Neural cell (in vitro differentiated cells): Measurements from ENCODE around the gene NRP1. TPM values are rescaled to one million over a fixed set of nuclear protein-coding genes. Genes with fewer than 3 reads are reported as not detected.

Experiments used
- H2AFZ ChIP-seq: fragments of 200-600, 300-800 bp; sonication (generic), shearing (Covaris generic); 2 replicates; pipeline ENCODE4 v1.6.0; 2014; ENCODE audit warnings: low read depth, mild to moderate bottlenecking, antibody characterized with exemption, low read length, moderate library complexity
- H3F3A ChIP-seq: fragments of 200-600 bp; shearing (Covaris generic); 2 replicates; pipeline ENCODE4 v1.6.1; 2016; ENCODE audit warnings: mild to moderate bottlenecking, moderate library complexity, mixed read lengths, antibody characterized with exemption, low read length; ENCODE audit not compliant: insufficient read depth, poor library complexity, severe bottlenecking
- H3K27ac ChIP-seq: fragments of 200-600, 300-800 bp; sonication (generic), shearing (Covaris generic); 2 replicates; pipeline ENCODE4 v1.5.1; 2014; ENCODE audit warnings: mild to moderate bottlenecking, low read length, moderate library complexity
- H3K27me3 ChIP-seq: fragments of 300-800, 200-600 bp; sonication (generic), shearing (Covaris generic); 2 replicates; pipeline ENCODE4 v1.6.0; 2014; ENCODE audit warnings: mild to moderate bottlenecking, low read depth, low read length, moderate library complexity; ENCODE audit not compliant: insufficient read depth
- H3K36me3 ChIP-seq: fragments of 300-800, 200-600 bp; sonication (generic), shearing (Covaris generic); 2 replicates; pipeline ENCODE4 v1.5.1; 2014; ENCODE audit warnings: mild to moderate bottlenecking, antibody characterized with exemption, low read length, moderate library complexity; ENCODE audit not compliant: insufficient read depth
- H3K4me2 ChIP-seq: fragments of 300-800, 200-600 bp; sonication (generic), shearing (Covaris generic); 2 replicates; pipeline ENCODE4 v1.6.0; 2014; ENCODE audit warnings: mild to moderate bottlenecking, low read length
- H3K4me3 ChIP-seq: fragments of 300-800, 200-600 bp; sonication (generic), shearing (Covaris generic); 2 replicates; pipeline ENCODE4 v1.5.1; 2014; ENCODE audit warnings: mild to moderate bottlenecking, low read length, moderate library complexity
- H3K79me2 ChIP-seq: fragments of 200-600 bp; shearing (Covaris generic); replicated peaks from 2 replicates; pipeline ENCODE4 v1.6.0; 2014; ENCODE audit warnings: mild to moderate bottlenecking, low read length, moderate library complexity; ENCODE audit not compliant: insufficient read depth
- H3K9ac ChIP-seq: fragments of 300-800, 200-600 bp; sonication (generic), shearing (Covaris generic); 2 replicates; pipeline ENCODE4 v1.6.1; 2016; ENCODE audit warnings: mild to moderate bottlenecking, low read length, mixed read lengths
- H3K9me2 ChIP-seq: fragments of 200-600 bp; shearing (Covaris generic); 2 replicates; pipeline ENCODE4 v1.6.1; 2016; ENCODE audit warnings: mild to moderate bottlenecking, low read length, mixed read lengths; ENCODE audit not compliant: insufficient read depth
- H3K9me3 ChIP-seq: fragments of 200-600, 300-800 bp; sonication (generic), shearing (Covaris generic); 2 replicates; pipeline ENCODE4 v1.6.1; 2016; ENCODE audit warnings: mild to moderate bottlenecking, mixed run types, low read length, moderate library complexity, mixed read lengths
- H4K20me1 ChIP-seq: fragments of 200-600 bp; shearing (Covaris generic); 2 replicates; pipeline ENCODE4 v1.6.1; 2016; ENCODE audit warnings: mild to moderate bottlenecking, mixed run types; ENCODE audit not compliant: insufficient read depth
- CTCF ChIP-seq: fragments of 450-650 bp; IDR thresholded peaks from 2 replicates; pipeline ENCODE4 v1.5.1; 2014; ENCODE audit warnings: antibody characterized with exemption, mild to moderate bottlenecking, moderate library complexity; ENCODE audit not compliant: poor library complexity, severe bottlenecking
- EP300 ChIP-seq: fragments of 450-650 bp; conservative IDR thresholded peaks from 2 replicates; pipeline ENCODE4 v1.6.1; 2014; ENCODE audit warnings: antibody characterized with exemption, mild to moderate bottlenecking, moderate library complexity; ENCODE audit not compliant: poor library complexity, severe bottlenecking
- EZH2 ChIP-seq: fragments of 200-600, 300-800 bp; shearing (Covaris generic), sonication (generic); IDR thresholded peaks from 2 replicates; pipeline ENCODE4 v1.6.1; 2014; ENCODE audit warnings: antibody characterized with exemption, low read length, borderline replicate concordance, mild to moderate bottlenecking; ENCODE audit not compliant: insufficient read depth, poor library complexity, severe bottlenecking
- MXI1 ChIP-seq: fragments of 450-650 bp; conservative IDR thresholded peaks from 2 replicates; pipeline ENCODE4 v1.6.1; 2014; ENCODE audit warnings: antibody characterized with exemption, mild to moderate bottlenecking; ENCODE audit not compliant: poor library complexity, severe bottlenecking
- POLR2AphosphoS5 ChIP-seq: IDR thresholded peaks from 2 replicates; pipeline ENCODE4 v1.6.1; 2012
- RAD21 ChIP-seq: fragments of 450-650 bp; conservative IDR thresholded peaks from 2 replicates; pipeline ENCODE4 v1.6.1; 2014; ENCODE audit warnings: antibody characterized with exemption, mild to moderate bottlenecking, moderate library complexity
- REST ChIP-seq: IDR thresholded peaks from 2 replicates; pipeline ENCODE4 v1.6.1; 2012; ENCODE audit warnings: borderline replicate concordance
- SMC3 ChIP-seq: fragments of 450-650 bp; conservative IDR thresholded peaks from 2 replicates; pipeline ENCODE4 v1.6.1; 2014; ENCODE audit warnings: antibody characterized with exemption, mild to moderate bottlenecking, moderate library complexity; ENCODE audit not compliant: poor library complexity
- TAF1 ChIP-seq: IDR thresholded peaks from 2 replicates; pipeline ENCODE4 v1.6.1; 2012; ENCODE audit warnings: low read depth
- polyA plus RNA-seq: library from polyadenylated mRNA; depleted of rRNA; stranded (reverse); fragments of >200 nt; gene quantifications from 2 replicates; pipeline ENCODE4 v1.2.3, GENCODE V29; 2014

The NRP1 gene
- polyA plus RNA-seq, 1 donor from 2014 or later: 23.2 TPM

GRCh38 chr10:33193057-33193700 lies 141.3 kb downstream of the NRP1 start:
- Histone ChIP-seq H3F3A (no peaks in the 10 kb centered on the region), H3K36me3 (no peaks in the 10 kb centered on the region), H3K27ac (no peak overlapping the region), H3K79me2 (no peaks in the 10 kb centered on the region), H4K20me1 (no peaks in the 10 kb centered on the region), H2AFZ (no peak overlapping the region), H3K9ac (no peak overlapping the region), H3K9me2 (no peaks in the 10 kb centered on the region), H3K4me2 (no peak overlapping the region), H3K27me3 (no peaks in the 10 kb centered on the region), H3K4me3 (no peak overlapping the region), H3K9me3 (no peaks in the 10 kb centered on the region)
- TF ChIP-seq REST: no peak
- TF ChIP-seq SMC3: peak; percentile 79
- no peak for TF ChIP-seq POLR2AphosphoS5
- TF ChIP-seq EZH2: no peak
- TF ChIP-seq RAD21: peak; percentile 81
- TF ChIP-seq MXI1: no peak
- TF ChIP-seq EP300: no peak
- peak; percentile 78 for TF ChIP-seq CTCF
- no peak for TF ChIP-seq TAF1

- Histone ChIP-seq H3K4me3 (no peak overlapping the region), H3K27ac (no peak overlapping the region), H3K9ac (no peak overlapping the region), H3K27me3 (no peaks in the 10 kb centered on the region), H3K9me3 (no peaks in the 10 kb centered on the region), H3K79me2 (no peaks in the 10 kb centered on the region), H2AFZ (no peak overlapping the region), H4K20me1 (no peaks in the 10 kb centered on the region), H3K4me2 (no peak overlapping the region), H3K9me2 (no peaks in the 10 kb centered on the region), H3F3A (no peaks in the 10 kb centered on the region), H3K36me3 (no peaks in the 10 kb centered on the region)
- TF ChIP-seq SMC3: no peak
- no peak for TF ChIP-seq CTCF
- no peak for TF ChIP-seq MXI1
- TF ChIP-seq EZH2: no peak
- TF ChIP-seq RAD21: no peak
- TF ChIP-seq POLR2AphosphoS5: no peak
- TF ChIP-seq EP300: no peak
- no peak for TF ChIP-seq REST
- TF ChIP-seq TAF1: no peak
Measured at GRCh38 chr10:33192190-33192589, 142.3 kb downstream of the NRP1 start.
